ENCODE results near the gene BICC1.

GRCh38 chr10:58666024-58666423, 153.4 kb downstream of the BICC1 start:
- no peak for TF ChIP-seq POLR2A (IDR thresholded peaks at IDR 0.05; ENCODE audit: low read depth, low read length)
- TF ChIP-seq, protein P1, sequence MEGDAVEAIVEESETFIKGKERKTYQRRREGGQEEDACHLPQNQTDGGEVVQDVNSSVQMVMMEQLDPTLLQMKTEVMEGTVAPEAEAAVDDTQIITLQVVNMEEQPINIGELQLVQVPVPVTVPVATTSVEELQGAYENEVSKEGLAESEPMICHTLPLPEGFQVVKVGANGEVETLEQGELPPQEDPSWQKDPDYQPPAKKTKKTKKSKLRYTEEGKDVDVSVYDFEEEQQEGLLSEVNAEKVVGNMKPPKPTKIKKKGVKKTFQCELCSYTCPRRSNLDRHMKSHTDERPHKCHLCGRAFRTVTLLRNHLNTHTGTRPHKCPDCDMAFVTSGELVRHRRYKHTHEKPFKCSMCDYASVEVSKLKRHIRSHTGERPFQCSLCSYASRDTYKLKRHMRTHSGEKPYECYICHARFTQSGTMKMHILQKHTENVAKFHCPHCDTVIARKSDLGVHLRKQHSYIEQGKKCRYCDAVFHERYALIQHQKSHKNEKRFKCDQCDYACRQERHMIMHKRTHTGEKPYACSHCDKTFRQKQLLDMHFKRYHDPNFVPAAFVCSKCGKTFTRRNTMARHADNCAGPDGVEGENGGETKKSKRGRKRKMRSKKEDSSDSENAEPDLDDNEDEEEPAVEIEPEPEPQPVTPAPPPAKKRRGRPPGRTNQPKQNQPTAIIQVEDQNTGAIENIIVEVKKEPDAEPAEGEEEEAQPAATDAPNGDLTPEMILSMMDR (conservative IDR thresholded peaks at IDR 0.05; ENCODE audit: low read depth, low read length) = no peak

Data from IMR-90 (cell line).